Fibroblast of lung (primary cell): ENCODE data around the gene BRD1. TPM values are rescaled to one million over a fixed set of nuclear protein-coding genes. Genes with fewer than 3 reads are reported as not detected.
A peak's percentile ranks its signal among the peaks of the same experiment; 100 is the strongest.

Experiments used
- DNase-seq, 2 donors: peaks; one replicate each; pipeline versions ENCODE4 v3.0.0 to v3.0.0-alpha.2; 2010; ENCODE audit warnings: low read depth in 2 of 2
- H2AFZ ChIP-seq: 2 replicates; pipeline ENCODE4 v1.5.1; 2012; ENCODE audit warnings: low read length, control low read depth, inconsistent platforms
- H3K27ac ChIP-seq: 2 replicates; pipeline ENCODE4 v1.5.1; 2011; ENCODE audit warnings: low read length, control low read depth; ENCODE audit not compliant: insufficient read depth
- H3K27me3 ChIP-seq: 2 replicates; pipeline ENCODE4 v1.5.1; 2011; ENCODE audit warnings: mild to moderate bottlenecking, low read length; ENCODE audit not compliant: control insufficient read depth, insufficient read depth
- H3K36me3 ChIP-seq: 2 replicates; pipeline ENCODE4 v1.5.1; 2011; ENCODE audit warnings: low read length; ENCODE audit not compliant: control insufficient read depth, insufficient read depth
- H3K4me1 ChIP-seq: 2 replicates; pipeline ENCODE4 v1.5.1; 2011; ENCODE audit warnings: low read length; ENCODE audit not compliant: control insufficient read depth, insufficient read depth; ENCODE audit errors: extremely low read depth
- H3K4me2 ChIP-seq: 2 replicates; pipeline ENCODE4 v1.5.1; 2011; ENCODE audit warnings: low read length, control low read depth; ENCODE audit not compliant: insufficient read depth; ENCODE audit errors: extremely low read depth
- H3K4me3 ChIP-seq, 4 experiments: fragments of 200-600 bp in 1 of 4; sonication (generic) in 1 of 4; replicated peaks in 1 of 4; 2 replicates each; pipeline ENCODE4 v1.5.1; 2011 to 2016; ENCODE audit warnings: low read length in 4 of 4, low read depth in 3 of 4, mild to moderate bottlenecking in 3 of 4, control low read depth in 2 of 4, inconsistent platforms in 1 of 4, mixed read lengths in 1 of 4; ENCODE audit not compliant: insufficient read depth in 1 of 4; ENCODE audit errors: control extremely low read depth in 1 of 4
- H3K79me2 ChIP-seq: 2 replicates; pipeline ENCODE4 v1.5.1; 2012; ENCODE audit warnings: mild to moderate bottlenecking, low read length, inconsistent platforms; ENCODE audit not compliant: control insufficient read depth, insufficient read depth
- H3K9ac ChIP-seq: 2 replicates; pipeline ENCODE4 v1.5.1; 2011; ENCODE audit warnings: mild to moderate bottlenecking, low read length, control low read depth; ENCODE audit not compliant: insufficient read depth
- H3K9me3 ChIP-seq: 2 replicates; pipeline ENCODE4 v1.5.1; 2012; ENCODE audit warnings: low read depth, low read length; ENCODE audit not compliant: control insufficient read depth, insufficient read depth
- H4K20me1 ChIP-seq: 2 replicates; pipeline ENCODE4 v1.5.1; 2011; ENCODE audit warnings: low read length; ENCODE audit not compliant: control insufficient read depth, insufficient read depth; ENCODE audit errors: extremely low read depth
- CTCF ChIP-seq, 2 donors: IDR thresholded peaks in 1 of 2; conservative IDR thresholded peaks in 1 of 2; 1 replicate in 1 of 2; 2 replicates in 1 of 2; pipeline ENCODE4 v1.5.1; 2011 to 2012; ENCODE audit warnings: low read length in 2 of 2, control low read depth in 1 of 2, inconsistent platforms in 1 of 2, low read depth in 1 of 2, mild to moderate bottlenecking in 1 of 2
- EZH2 ChIP-seq: IDR thresholded peaks from 2 replicates; pipeline ENCODE4 v1.5.1; 2012; ENCODE audit warnings: low read length, control low read depth, mild to moderate bottlenecking; ENCODE audit errors: missing control alignments
- polyA plus RNA-seq, 2 donors: library from polyadenylated mRNA; depleted of rRNA in 1 of 2; stranded (reverse) in 1 of 2; unstranded in 1 of 2; fragments of >200 nt; gene quantifications; 2 replicates each; pipeline ENCODE4 v1.2.1, GENCODE V29; 2011 to 2012; ENCODE audit warnings: missing spikeins in 1 of 2
- total RNA-seq: library from RNA; depleted of rRNA; stranded (reverse); fragments of >200 nt; gene quantifications from 2 replicates; pipeline ENCODE4 v1.2.1, GENCODE V29; 2014

BRD1 gene
- total and polyA plus RNA-seq, 2 donors (not counting 1 experiment from before 2014, with no cell fraction given): 4.3 to 26.6 TPM

DNA sequence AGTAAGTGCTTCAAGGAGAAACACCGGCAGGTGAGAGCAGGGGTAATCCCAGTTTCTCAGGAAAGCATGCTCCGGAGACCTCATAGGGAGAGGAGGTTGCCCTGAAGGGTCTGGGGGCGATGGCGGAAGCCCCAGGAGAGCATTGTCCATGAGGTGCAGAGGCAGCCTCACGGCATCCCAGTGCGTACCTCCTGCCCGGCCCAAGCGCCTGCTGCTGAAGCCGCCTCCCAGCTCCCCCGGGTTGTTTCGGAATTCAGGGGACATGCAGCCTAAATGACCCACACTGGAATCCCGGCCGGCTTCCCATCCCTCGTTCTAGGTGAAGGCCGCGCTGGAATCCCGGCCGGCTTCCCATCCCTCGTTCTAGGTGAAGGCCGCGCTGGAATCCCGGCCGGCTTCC, 28.7 kb upstream of the BRD1 start:
- TF ChIP-seq CTCF (conservative IDR thresholded peaks at IDR 0.05 in 1 of 2, IDR thresholded peaks at IDR 0.05 in 1 of 2; ENCODE audit: low read depth in 1 of 2, low read length in 2 of 2) (no peak), EZH2 (no peak)
- no peak overlapping the region for H2AFZ ChIP-seq
- H3K36me3 ChIP-seq: no peaks in the 10 kb centered on the region
- DNase-seq: no peak
- H3K9ac ChIP-seq: no peak overlapping the region
- H3K4me1 ChIP-seq: peaks cover 5% of the 10 kb centered on the region
- H3K79me2 ChIP-seq: peaks cover 63% of the 10 kb centered on the region
- no peak overlapping the region for H3K4me3 ChIP-seq
- no peak overlapping the region for H3K4me2 ChIP-seq
- H3K27me3 ChIP-seq: no peaks in the 10 kb centered on the region
- no peaks in the 10 kb centered on the region for H3K9me3 ChIP-seq
- no peak overlapping the region for H3K27ac ChIP-seq
- no peaks in the 10 kb centered on the region for H4K20me1 ChIP-seq

- Histone ChIP-seq H2AFZ (no peak overlapping the region), H3K4me2 (peak overlapping the region; percentile 87), H3K4me1 (peaks cover 5% of the 10 kb centered on the region), H3K9ac (no peak overlapping the region), H3K27me3 (peaks cover 4% of the 10 kb centered on the region), H3K36me3 (no peaks in the 10 kb centered on the region), H3K4me3 (peak overlapping the region; percentile 43 to 81 (median 70)), H3K27ac (no peak overlapping the region), H3K9me3 (no peaks in the 10 kb centered on the region), H3K79me2 (peaks cover 56% of the 10 kb centered on the region), H4K20me1 (no peaks in the 10 kb centered on the region)
- DNase-seq: peak; percentile 14 to 51
- TF ChIP-seq CTCF (conservative IDR thresholded peaks at IDR 0.05 in 1 of 2, IDR thresholded peaks at IDR 0.05 in 1 of 2; ENCODE audit: low read depth in 1 of 2, low read length in 2 of 2) (no peak), EZH2 (no peak)
Observed at GRCh38 chr22:49855251-49855911, 27.7 kb upstream of the BRD1 start.

GRCh38 chr22:49853981-49854831, 26.5 kb upstream of the BRD1 start:
- H3K79me2 ChIP-seq: peaks cover 49% of the 10 kb centered on the region

More at GRCh38 chr22:49853981-49854831, 26.5 kb upstream of the BRD1 start:
- H3K9me3 ChIP-seq: no peaks in the 10 kb centered on the region
- TF ChIP-seq EZH2 (no peak), CTCF (conservative IDR thresholded peaks at IDR 0.05 in 1 of 2, IDR thresholded peaks at IDR 0.05 in 1 of 2; ENCODE audit: low read depth in 1 of 2, low read length in 2 of 2) (no peak)
- H3K27me3 ChIP-seq: peaks cover 16% of the 10 kb centered on the region
- peak overlapping the region; percentile 55 for H3K27ac ChIP-seq
- H3K4me3 ChIP-seq: peak overlapping the region; percentile 43 to 81 (median 70)
- no peaks in the 10 kb centered on the region for H4K20me1 ChIP-seq
- H3K36me3 ChIP-seq: no peaks in the 10 kb centered on the region
- peak overlapping the region; percentile 87 for H3K4me2 ChIP-seq
- H3K4me1 ChIP-seq: peaks cover 5% of the 10 kb centered on the region
- no peak overlapping the region for H2AFZ ChIP-seq
- H3K9ac ChIP-seq: peak overlapping the region; percentile 79
- DNase-seq: peak; percentile 26 to 27
